Mesendoderm (in vitro differentiated cells): ENCODE measurements around the gene ACOX3.
"Not testable (repeated sequence)": the region's sequence is repeated elsewhere in the genome, so short reads cannot be mapped to it uniquely, and the experiment has no call there.

Experiments
- DNase-seq: peaks from one replicate; pipeline ENCODE4 v3.0.0; 2013
- H2AK5ac ChIP-seq: 2 replicates; pipeline ENCODE4 v1.6.1; 2013; ENCODE audit warnings: low read length, inconsistent platforms
- H2BK120ac ChIP-seq: 2 replicates; pipeline ENCODE4 v1.6.1; 2013; ENCODE audit warnings: low read depth, mild to moderate bottlenecking, low read length, moderate library complexity, mixed read lengths
- H2BK15ac ChIP-seq: replicated peaks from 2 replicates; pipeline ENCODE4 v1.6.1; 2013; ENCODE audit warnings: low read depth, mild to moderate bottlenecking, moderate library complexity
- H2BK5ac ChIP-seq: 2 replicates; pipeline ENCODE4 v1.6.1; 2013; ENCODE audit warnings: low read length, inconsistent platforms
- H3K18ac ChIP-seq: 2 replicates; pipeline ENCODE4 v1.6.1; 2013; ENCODE audit warnings: mild to moderate bottlenecking, low read length, mixed read lengths
- H3K23ac ChIP-seq: one replicate; pipeline ENCODE4 v1.6.1; 2013; ENCODE audit warnings: low read length
- H3K27ac ChIP-seq: 2 replicates; pipeline ENCODE4 v1.5.1; 2013; ENCODE audit warnings: low read depth, mild to moderate bottlenecking, inconsistent platforms, low read length, moderate library complexity
- H3K27me3 ChIP-seq: 2 replicates; pipeline ENCODE4 v1.6.1; 2013; ENCODE audit warnings: low read length, control low read depth, mild to moderate bottlenecking, inconsistent platforms; ENCODE audit not compliant: insufficient read depth, poor library complexity
- H3K36me3 ChIP-seq: 2 replicates; pipeline ENCODE4 v1.6.1; 2013; ENCODE audit warnings: low read length, inconsistent platforms; ENCODE audit not compliant: control insufficient read depth, insufficient read depth
- H3K4ac ChIP-seq: one replicate; pipeline ENCODE4 v1.6.1; 2013; ENCODE audit warnings: low read depth, mild to moderate bottlenecking, low read length, moderate library complexity
- H3K4me1 ChIP-seq: 2 replicates; pipeline ENCODE4 v1.6.1; 2013; ENCODE audit warnings: low read depth, low read length, inconsistent platforms; ENCODE audit not compliant: control insufficient read depth
- H3K4me2 ChIP-seq: 2 replicates; pipeline ENCODE4 v1.6.1; 2013; ENCODE audit warnings: low read length
- H3K4me3 ChIP-seq: 2 replicates; pipeline ENCODE4 v1.5.1; 2013; ENCODE audit warnings: mild to moderate bottlenecking, low read length
- H3K56ac ChIP-seq: one replicate; pipeline ENCODE4 v1.6.1; 2013; ENCODE audit warnings: low read length
- H3K79me1 ChIP-seq: 2 replicates; pipeline ENCODE4 v1.6.1; 2013; ENCODE audit warnings: low read length, inconsistent platforms
- H3K79me2 ChIP-seq: 2 replicates; pipeline ENCODE4 v1.6.1; 2013; ENCODE audit warnings: mild to moderate bottlenecking, low read length; ENCODE audit not compliant: control insufficient read depth, insufficient read depth
- H3K9ac ChIP-seq: 2 replicates; pipeline ENCODE4 v1.6.1; 2013; ENCODE audit warnings: low read length, inconsistent platforms
- H4K5ac ChIP-seq: one replicate; pipeline ENCODE4 v1.6.1; 2013; ENCODE audit warnings: low read length
- H4K8ac ChIP-seq: one replicate; pipeline ENCODE4 v1.6.1; 2013; ENCODE audit warnings: low read depth, mild to moderate bottlenecking, control low read depth, low read length, moderate library complexity
- WGBS: extraction: QIAGEN DNeasy Blood & Tissue Kit; methylation state at CpG from one replicate; pipeline ENCODE4 v1.1.7; 2013; ENCODE audit warnings: low lambda C conversion rate, missing lambda C conversion rate; ENCODE audit not compliant: insufficient coverage; ENCODE audit errors: extremely low coverage; 5-methylcytosine and 5-hydroxymethylcytosine counted together

Gene ACOX3

DNA sequence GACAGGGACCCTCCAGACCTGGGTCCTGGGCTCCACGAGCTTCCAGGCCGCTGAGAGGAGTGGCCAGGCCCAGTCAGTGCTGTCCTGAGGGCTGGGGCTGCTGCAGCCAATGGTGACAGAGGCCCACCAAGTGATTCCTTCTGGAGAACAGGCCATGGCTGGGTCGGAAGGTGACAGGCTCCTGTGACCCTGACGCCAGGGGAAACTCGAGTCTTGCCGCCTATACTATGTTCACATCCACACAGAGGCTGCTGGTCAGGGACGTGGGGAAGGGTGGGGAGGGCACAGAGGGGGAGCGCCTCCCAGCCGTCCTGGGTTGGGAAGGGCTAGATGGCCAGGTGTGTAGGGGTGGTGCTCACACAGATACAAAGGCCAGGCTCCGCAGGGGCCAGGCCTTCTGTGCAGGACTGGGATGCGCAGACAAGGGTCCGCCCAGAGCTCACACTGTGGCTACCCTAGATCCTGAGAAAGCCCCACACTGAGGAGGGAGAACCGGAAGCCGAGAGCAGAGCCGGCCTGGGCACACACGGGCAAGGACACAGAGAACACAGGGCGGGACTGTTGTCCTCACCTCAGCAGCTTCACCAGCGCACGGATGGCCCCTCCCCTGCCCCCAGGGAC, 89.6 kb downstream of the ACOX3 start:
- no peaks in the 10 kb centered on the region for H3K27me3 ChIP-seq
- no peak overlapping the region for H3K4me2 ChIP-seq
- H2BK5ac ChIP-seq = no peak overlapping the region
- H3K79me2 ChIP-seq = no peaks in the 10 kb centered on the region
- H3K36me3 ChIP-seq = no peaks in the 10 kb centered on the region
- no peak overlapping the region for H4K8ac ChIP-seq
- H3K18ac ChIP-seq = no peak overlapping the region
- H3K4ac ChIP-seq = no peak overlapping the region
- no peak overlapping the region for H3K9ac ChIP-seq
- no peak overlapping the region for H3K56ac ChIP-seq
- H3K4me1 ChIP-seq = no peaks in the 10 kb centered on the region
- no peak overlapping the region for H2BK120ac ChIP-seq
- no peak overlapping the region for H2AK5ac ChIP-seq
- H3K79me1 ChIP-seq = no peaks in the 10 kb centered on the region
- H3K23ac ChIP-seq = no peak overlapping the region
- H4K5ac ChIP-seq = no peak overlapping the region
- no peak overlapping the region for H3K27ac ChIP-seq
- no CpG with 5 or more reads among the region's 19 CpGs for WGBS
- H2BK15ac ChIP-seq = no peak overlapping the region
- H3K4me3 ChIP-seq = no peak overlapping the region
- DNase-seq = no peak

DNA sequence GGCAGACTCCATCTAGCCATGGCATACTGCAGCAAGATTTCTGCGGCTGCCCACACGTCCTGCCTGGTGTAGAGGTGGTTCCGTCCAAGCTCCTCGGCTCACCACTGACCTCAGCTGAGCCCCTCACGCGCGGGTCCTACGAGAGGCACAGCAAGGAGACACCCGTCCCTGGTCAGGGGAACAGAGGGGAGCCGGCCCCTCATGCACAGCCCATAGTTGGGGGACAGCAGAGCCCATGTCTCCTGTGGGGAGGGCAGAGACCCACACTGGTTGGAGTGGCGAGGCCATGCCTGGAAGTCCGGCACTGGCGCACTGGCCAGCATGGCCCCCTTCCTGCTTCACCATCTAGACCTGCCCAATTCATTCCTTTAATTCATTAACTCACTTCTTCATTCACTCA, 90.2 kb downstream of the ACOX3 start:
- Histone ChIP-seq H3K27ac (no peak overlapping the region), H3K4me3 (no peak overlapping the region), H4K8ac (no peak overlapping the region), H3K23ac (no peak overlapping the region), H3K56ac (no peak overlapping the region), H3K9ac (no peak overlapping the region), H3K4me2 (no peak overlapping the region), H2BK120ac (no peak overlapping the region), H3K79me1 (no peaks in the 10 kb centered on the region), H4K5ac (no peak overlapping the region), H3K4ac (no peak overlapping the region), H3K4me1 (no peaks in the 10 kb centered on the region), H2AK5ac (no peak overlapping the region), H2BK5ac (no peak overlapping the region), H3K36me3 (no peaks in the 10 kb centered on the region), H2BK15ac (no peak overlapping the region), H3K79me2 (no peaks in the 10 kb centered on the region), H3K27me3 (no peaks in the 10 kb centered on the region), H3K18ac (no peak overlapping the region)
- WGBS = no CpG with 5 or more reads among the region's 13 CpGs
- DNase-seq = no peak

DNA sequence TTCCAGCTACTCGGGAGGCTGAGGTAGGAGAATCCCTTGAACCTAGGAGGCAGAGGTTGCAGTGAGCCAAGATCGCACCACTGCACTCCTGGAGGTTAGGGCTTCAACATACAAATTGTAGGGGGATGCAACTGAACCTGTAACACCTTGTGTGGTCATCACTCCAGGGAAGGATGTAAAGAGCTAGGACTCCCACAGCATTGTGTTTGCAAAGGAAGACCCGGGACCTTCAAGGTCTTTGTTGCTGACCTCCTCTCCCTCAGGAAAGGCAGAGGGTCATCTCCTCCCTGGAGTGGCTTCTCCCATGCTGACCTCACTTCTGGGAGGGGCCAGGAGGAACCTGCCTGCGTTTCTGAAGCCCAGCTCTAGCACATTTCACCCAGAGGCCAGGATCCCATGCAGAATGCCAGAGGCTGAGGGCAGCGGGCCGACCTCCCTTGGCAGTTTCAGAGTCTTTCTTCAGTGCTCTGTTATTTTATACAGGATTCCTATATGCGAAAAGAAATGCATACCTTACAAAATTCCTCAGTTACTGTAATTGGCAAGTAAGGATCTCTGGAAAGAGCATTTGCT, 90.8 kb downstream of the ACOX3 start:
- Histone ChIP-seq H3K36me3 (no peaks in the 10 kb centered on the region), H2BK5ac (no peak overlapping the region), H4K8ac (no peak overlapping the region), H3K56ac (no peak overlapping the region), H4K5ac (no peak overlapping the region), H3K4me2 (no peak overlapping the region), H3K18ac (no peak overlapping the region), H2AK5ac (no peak overlapping the region), H3K23ac (no peak overlapping the region), H3K79me2 (no peaks in the 10 kb centered on the region), H3K27ac (no peak overlapping the region), H3K4me1 (no peaks in the 10 kb centered on the region), H2BK15ac (no peak overlapping the region), H3K27me3 (no peaks in the 10 kb centered on the region), H3K4me3 (no peak overlapping the region), H2BK120ac (no peak overlapping the region), H3K4ac (no peak overlapping the region), H3K9ac (no peak overlapping the region), H3K79me1 (no peaks in the 10 kb centered on the region)
- DNase-seq = peak; percentile 14
- WGBS = no CpG with 5 or more reads among the region's 7 CpGs

DNA sequence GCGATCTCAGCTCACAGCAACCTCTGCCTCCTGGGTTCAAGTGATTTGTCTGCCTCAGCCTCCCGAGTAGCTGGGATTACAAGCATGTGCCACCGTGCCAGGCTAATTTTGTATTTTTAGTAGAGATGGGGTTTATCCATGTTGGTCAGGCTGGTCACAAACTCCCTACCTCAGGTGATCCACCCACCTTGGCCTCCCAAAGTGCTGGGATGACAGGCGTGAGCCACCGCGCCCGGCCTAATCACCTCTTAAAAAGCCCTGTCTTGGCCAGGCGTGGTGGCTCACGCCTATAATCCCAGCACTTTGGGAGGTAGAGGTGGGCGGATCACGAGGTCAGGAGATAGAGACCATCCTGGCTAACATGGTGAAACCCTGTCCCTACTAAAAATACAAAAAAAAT, 91.3 kb downstream of the ACOX3 start:
- H3K23ac ChIP-seq, H3K27me3 ChIP-seq, H3K4ac ChIP-seq, H3K56ac ChIP-seq, H3K36me3 ChIP-seq, H3K18ac ChIP-seq, H3K79me2 ChIP-seq, H2BK120ac ChIP-seq, H3K79me1 ChIP-seq, H4K8ac ChIP-seq, H2AK5ac ChIP-seq, DNase-seq, H3K27ac ChIP-seq, H3K9ac ChIP-seq, H4K5ac ChIP-seq, H2BK5ac ChIP-seq, H3K4me3 ChIP-seq, H3K4me2 ChIP-seq, H3K4me1 ChIP-seq, H2BK15ac ChIP-seq: not testable (repeated sequence)
- no CpG with 5 or more reads among the region's 11 CpGs for WGBS

DNA sequence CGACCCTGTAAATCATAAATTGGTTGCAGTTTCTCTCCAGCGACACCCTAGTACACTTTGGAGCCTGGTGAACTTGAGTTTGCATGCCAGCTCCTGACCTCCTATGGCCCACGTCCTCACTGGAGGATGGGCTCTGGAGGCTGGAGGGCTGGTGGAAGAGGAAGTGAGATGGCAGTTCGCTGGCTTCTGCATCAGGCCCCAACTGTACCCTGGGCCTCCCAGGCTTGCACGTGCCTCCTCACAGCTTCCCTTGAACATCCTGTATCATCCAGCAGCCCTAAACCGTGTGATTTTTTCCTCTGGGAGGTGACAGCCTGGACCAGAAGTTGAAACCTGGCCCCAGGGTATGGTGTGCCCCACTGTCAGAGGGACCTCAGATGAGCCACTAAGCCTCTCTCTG, 92.5 kb downstream of the ACOX3 start:
- Histone ChIP-seq H3K4me3 (no peak overlapping the region), H3K9ac (no peak overlapping the region), H3K4me2 (no peak overlapping the region), H2AK5ac (no peak overlapping the region), H3K36me3 (no peaks in the 10 kb centered on the region), H3K4ac (no peak overlapping the region), H2BK120ac (no peak overlapping the region), H4K5ac (no peak overlapping the region), H2BK15ac (no peak overlapping the region), H2BK5ac (no peak overlapping the region), H3K18ac (no peak overlapping the region), H3K79me2 (no peaks in the 10 kb centered on the region), H4K8ac (no peak overlapping the region), H3K4me1 (no peaks in the 10 kb centered on the region), H3K27me3 (no peaks in the 10 kb centered on the region), H3K23ac (no peak overlapping the region), H3K56ac (no peak overlapping the region), H3K79me1 (no peaks in the 10 kb centered on the region), H3K27ac (no peak overlapping the region)
- no peak for DNase-seq
- WGBS = no CpG with 5 or more reads among the region's 6 CpGs

DNA sequence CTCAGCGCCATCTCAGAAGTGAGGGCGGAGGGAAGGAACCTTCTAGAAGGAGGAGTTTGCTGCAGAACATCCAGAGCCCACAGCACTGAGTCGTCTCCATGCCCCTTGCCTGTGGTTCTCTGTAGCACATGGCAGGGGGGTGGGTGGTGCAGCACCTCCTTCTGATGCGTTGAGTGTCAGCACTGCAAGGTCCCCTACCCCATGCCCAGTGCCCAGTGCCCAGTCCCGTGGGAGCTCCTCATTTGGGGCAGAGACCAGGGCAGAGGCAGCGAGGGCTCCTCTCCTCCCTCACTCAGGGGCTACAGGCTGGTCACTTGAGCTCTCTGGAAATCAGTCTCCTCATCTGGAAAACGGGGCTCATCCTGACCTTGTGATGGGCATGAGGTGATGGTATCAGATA, 92.9 kb downstream of the ACOX3 start:
- no peak overlapping the region for H2BK120ac ChIP-seq
- no peak overlapping the region for H3K23ac ChIP-seq
- H3K79me2 ChIP-seq = no peaks in the 10 kb centered on the region
- no peak overlapping the region for H3K27ac ChIP-seq
- no peaks in the 10 kb centered on the region for H3K4me1 ChIP-seq
- H3K18ac ChIP-seq = no peak overlapping the region
- no peak overlapping the region for H4K5ac ChIP-seq
- H2AK5ac ChIP-seq = no peak overlapping the region
- no CpG with 5 or more reads among the region's 7 CpGs for WGBS
- no peak overlapping the region for H3K4me3 ChIP-seq
- no peak overlapping the region for H2BK15ac ChIP-seq
- no peak for DNase-seq
- no peaks in the 10 kb centered on the region for H3K36me3 ChIP-seq
- H4K8ac ChIP-seq = no peak overlapping the region
- H3K4ac ChIP-seq = no peak overlapping the region
- no peak overlapping the region for H3K9ac ChIP-seq
- H3K4me2 ChIP-seq = no peak overlapping the region
- H3K79me1 ChIP-seq = no peaks in the 10 kb centered on the region
- no peak overlapping the region for H3K56ac ChIP-seq
- no peak overlapping the region for H2BK5ac ChIP-seq
- no peaks in the 10 kb centered on the region for H3K27me3 ChIP-seq
